Kidney (tissue), 14 donors: Measurements from ENCODE around the gene MICAL2. TPM values are rescaled to one million over a fixed set of nuclear protein-coding genes. Genes with fewer than 3 reads are reported as not detected.

Source experiments
- DNase-seq, 5 donors: peaks; one replicate each; pipeline ENCODE4 v3.0.0-alpha.2; 2013 to 2020
- FAIRE-seq: peaks from 2 replicates; lab custom pipeline; 2012; peaks lifted over from hg19 to GRCh38; lab: Jason Lieb, UNC
- H3K27ac ChIP-seq, 2 donors: one replicate each; pipeline ENCODE4 v1.7.0; 2013; ENCODE audit warnings: low read depth in 2 of 2, low read length in 2 of 2, inconsistent platforms in 1 of 2
- H3K27me3 ChIP-seq: one replicate; pipeline ENCODE4 v1.7.1; 2013; ENCODE audit warnings: low read length, inconsistent platforms; ENCODE audit not compliant: control insufficient read depth, insufficient read depth
- H3K36me3 ChIP-seq, 3 donors: one replicate each; pipeline versions ENCODE4 v1.7.0 to v1.7.1; 2013; ENCODE audit warnings: low read length in 3 of 3, control low read depth in 1 of 3, inconsistent platforms in 1 of 3; ENCODE audit not compliant: insufficient read depth in 3 of 3, control insufficient read depth in 2 of 3
- H3K4me1 ChIP-seq, 3 donors: one replicate each; pipeline versions ENCODE4 v1.7.0 to v1.7.1; 2013; ENCODE audit warnings: low read length in 3 of 3, inconsistent platforms in 1 of 3, low read depth in 1 of 3; ENCODE audit not compliant: control insufficient read depth in 2 of 3, insufficient read depth in 2 of 3
- H3K4me3 ChIP-seq, 3 donors: one replicate each; pipeline versions ENCODE4 v1.7.0 to v1.8.1; 2013; ENCODE audit warnings: low read length in 3 of 3, control low read depth in 1 of 3, inconsistent platforms in 1 of 3
- H3K9ac ChIP-seq, 3 donors: one replicate each; pipeline versions ENCODE4 v1.7.0 to v1.7.1; 2013; ENCODE audit warnings: low read length in 3 of 3, control low read depth in 1 of 3, inconsistent platforms in 1 of 3
- H3K9me3 ChIP-seq, 3 donors: one replicate each; pipeline versions ENCODE4 v1.7.0 to v1.7.1; 2013; ENCODE audit warnings: low read length in 3 of 3, control low read depth in 1 of 3, inconsistent platforms in 1 of 3; ENCODE audit not compliant: control insufficient read depth in 2 of 3, insufficient read depth in 1 of 3
- intact Hi-C: fragments of 100-400 bp; cut with DNase I; formaldehyde crosslinking; loops from one replicate; pipeline ENCODE4 v1.11.1; 2022
- polyA plus RNA-seq: library from polyadenylated mRNA; stranded (reverse); fragments of 350-450 nt; fragmentation: Illumina TruSeq; extraction: RNeasy Lipid Tissue Mini Kit (QIAGEN cat#74804); gene quantifications from one replicate; pipeline ENCODE4 v1.2.3, GENCODE V29; 2014; ENCODE audit warnings: low read depth, low replicate concordance; ENCODE audit not compliant: insufficient read depth
- total RNA-seq: library from RNA; stranded (reverse); fragmentation: NEBNext Ultra II Directional; extraction: Animal tissue kit (Norgen Biotek cat#: 25700); gene quantifications from one replicate; pipeline ENCODE4 v1.2.1, GENCODE V29; 2021
- TF ChIP-seq, protein P1 (sequence below): IDR thresholded peaks from 3 replicates; pipeline ENCODE4 v1.5.1; 2012; ENCODE audit warnings: mild to moderate bottlenecking, moderate library complexity, borderline replicate concordance; ENCODE audit not compliant: insufficient read depth; ENCODE audit errors: extremely low read depth
- donor health status: control.
- donor health status: control.
- donor health status: control.
- donor health status: control.
- donor health status: control.
- donor health status: DM: yes; HTN: yes; CAD: no.
- donor health status: Normal renal cell carcinoma (clear cell type).

Gene MICAL2
- total and polyA plus RNA-seq, 2 donors from 2014 or later = 7.8 to 64.5 TPM

DNA sequence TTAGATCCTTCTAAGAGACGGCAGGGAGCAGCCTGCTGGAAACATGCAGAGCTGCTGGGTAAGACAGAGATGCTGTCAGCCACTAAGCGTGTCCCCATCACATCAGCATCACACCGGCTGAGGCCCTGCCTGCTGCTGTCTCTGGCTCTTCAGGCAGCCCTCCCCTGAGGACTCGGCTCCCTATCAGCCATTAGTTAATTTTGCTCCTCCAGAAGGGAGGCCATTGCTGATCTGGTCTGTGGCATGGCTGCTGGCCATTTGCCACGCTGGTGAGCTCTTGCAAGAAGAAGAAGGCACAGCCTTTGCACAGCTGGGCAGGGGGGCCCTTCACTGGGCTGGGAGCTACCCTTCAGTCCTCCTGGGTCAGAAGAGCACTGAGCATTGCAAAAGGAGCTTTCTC lies 135.8 kb downstream of the MICAL2 start:
- H3K4me1 ChIP-seq = no peaks in the 10 kb centered on the region
- H3K27ac ChIP-seq = no peak overlapping the region
- FAIRE-seq = no peak
- peaks cover 0 to 4% (median 0%) of the 10 kb centered on the region in 3 donors for H3K36me3 ChIP-seq
- intact Hi-C loops = no loop called here
- TF ChIP-seq, protein P1, sequence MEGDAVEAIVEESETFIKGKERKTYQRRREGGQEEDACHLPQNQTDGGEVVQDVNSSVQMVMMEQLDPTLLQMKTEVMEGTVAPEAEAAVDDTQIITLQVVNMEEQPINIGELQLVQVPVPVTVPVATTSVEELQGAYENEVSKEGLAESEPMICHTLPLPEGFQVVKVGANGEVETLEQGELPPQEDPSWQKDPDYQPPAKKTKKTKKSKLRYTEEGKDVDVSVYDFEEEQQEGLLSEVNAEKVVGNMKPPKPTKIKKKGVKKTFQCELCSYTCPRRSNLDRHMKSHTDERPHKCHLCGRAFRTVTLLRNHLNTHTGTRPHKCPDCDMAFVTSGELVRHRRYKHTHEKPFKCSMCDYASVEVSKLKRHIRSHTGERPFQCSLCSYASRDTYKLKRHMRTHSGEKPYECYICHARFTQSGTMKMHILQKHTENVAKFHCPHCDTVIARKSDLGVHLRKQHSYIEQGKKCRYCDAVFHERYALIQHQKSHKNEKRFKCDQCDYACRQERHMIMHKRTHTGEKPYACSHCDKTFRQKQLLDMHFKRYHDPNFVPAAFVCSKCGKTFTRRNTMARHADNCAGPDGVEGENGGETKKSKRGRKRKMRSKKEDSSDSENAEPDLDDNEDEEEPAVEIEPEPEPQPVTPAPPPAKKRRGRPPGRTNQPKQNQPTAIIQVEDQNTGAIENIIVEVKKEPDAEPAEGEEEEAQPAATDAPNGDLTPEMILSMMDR = no peak
- no peak overlapping the region for H3K4me3 ChIP-seq
- no peaks in the 10 kb centered on the region for H3K9me3 ChIP-seq
- DNase-seq = no peak
- H3K9ac ChIP-seq = no peak overlapping the region
- no peaks in the 10 kb centered on the region for H3K27me3 ChIP-seq

DNA sequence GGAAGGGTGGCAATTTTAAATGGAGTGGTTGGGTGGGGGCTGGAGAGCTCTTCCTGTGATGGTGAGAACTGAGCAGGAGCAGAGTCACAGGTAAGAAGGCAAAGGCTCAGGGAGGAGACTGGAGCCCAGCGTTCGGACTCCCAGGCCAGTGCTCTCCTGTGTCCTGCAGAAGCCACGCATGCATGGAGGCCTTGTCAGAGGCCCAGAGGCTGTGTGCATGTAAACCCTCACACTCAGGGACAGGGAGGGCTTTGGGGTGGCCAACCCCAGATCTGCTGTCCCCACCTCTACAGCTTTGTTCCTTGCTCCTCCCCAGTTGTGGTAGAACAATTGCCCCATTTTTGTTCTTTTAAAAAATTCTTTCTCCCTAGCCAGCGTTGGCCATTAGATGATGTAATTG lies 136.6 kb downstream of the MICAL2 start:
- no peaks in the 10 kb centered on the region for H3K4me1 ChIP-seq
- H3K27me3 ChIP-seq = no peaks in the 10 kb centered on the region
- DNase-seq (no peak), FAIRE-seq (no peak)
- H3K9ac ChIP-seq = no peak overlapping the region
- TF ChIP-seq, protein P1 = no peak
- intact Hi-C loops = no loop called here
- no peak overlapping the region for H3K27ac ChIP-seq
- no peak overlapping the region for H3K4me3 ChIP-seq
- H3K36me3 ChIP-seq = peaks cover 0 to 4% (median 0%) of the 10 kb centered on the region in 3 donors
- no peaks in the 10 kb centered on the region for H3K9me3 ChIP-seq

DNA sequence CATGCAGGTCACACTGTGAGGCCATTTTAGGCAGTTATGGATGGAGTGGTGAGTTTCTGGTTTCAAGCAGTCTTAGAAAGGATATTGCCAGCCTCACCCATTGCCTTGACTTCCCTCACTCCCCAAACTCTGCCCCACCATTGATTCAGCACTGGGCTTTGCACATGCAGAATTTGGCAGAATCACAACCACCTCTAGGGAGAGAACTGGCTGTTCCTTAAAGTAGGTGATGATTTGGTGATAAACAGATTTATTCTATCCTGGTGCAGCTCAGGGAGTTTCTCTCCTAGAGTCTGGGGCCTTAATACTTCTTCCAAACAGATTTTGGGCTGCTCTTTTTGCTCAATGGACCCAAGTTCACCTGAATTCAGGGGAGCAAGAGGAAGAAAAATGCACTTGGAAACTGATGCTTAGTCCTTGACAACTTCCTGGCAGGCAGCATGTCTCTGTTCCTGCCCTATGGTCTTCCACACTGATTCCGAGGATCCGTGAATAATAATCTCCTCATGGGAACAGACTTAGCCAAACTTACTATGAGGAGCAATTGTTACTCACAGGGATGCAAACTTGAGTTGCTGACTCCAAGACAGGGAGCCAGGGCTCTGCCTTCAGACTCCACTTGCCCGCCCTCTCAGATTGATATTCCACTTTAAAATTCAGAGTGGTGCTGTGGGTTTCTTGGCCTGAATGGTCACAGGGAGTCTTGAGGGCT lies 137.3 kb downstream of the MICAL2 start:
- no peaks in the 10 kb centered on the region for H3K27me3 ChIP-seq
- peaks cover 0 to 4% (median 0%) of the 10 kb centered on the region in 3 donors for H3K36me3 ChIP-seq
- no peak overlapping the region for H3K27ac ChIP-seq
- FAIRE-seq = no peak
- DNase-seq = no peak
- TF ChIP-seq, protein P1 = no peak
- intact Hi-C loops = no loop called here
- H3K9ac ChIP-seq = no peak overlapping the region
- H3K9me3 ChIP-seq = no peaks in the 10 kb centered on the region
- no peak overlapping the region for H3K4me3 ChIP-seq
- H3K4me1 ChIP-seq = no peaks in the 10 kb centered on the region
